Measurements from ENCODE around the gene GGTA1.
"Not testable (repeated sequence)": the region's sequence is repeated elsewhere in the genome, so short reads cannot be mapped to it uniquely, and the experiment has no call there.

GGTA1 gene

GRCh38 chr9:121498487-121499176 is 1.0 kb downstream of the GGTA1 start:
- DNase-seq = no peak

GRCh38 chr9:121498150-121498486 is 1.5 kb downstream of the GGTA1 start:
- DNase-seq = peak; percentile 2

- no peak for DNase-seq
Observed at GRCh38 chr9:121495976-121496375, 3.7 kb downstream of the GGTA1 start.

- no peak for DNase-seq
Observed at GRCh38 chr9:121494192-121494591, 5.5 kb downstream of the GGTA1 start.

- no peak for DNase-seq
Observed at GRCh38 chr9:121491111-121491510, 8.5 kb downstream of the GGTA1 start.

GRCh38 chr9:121489344-121489743 is 10.3 kb downstream of the GGTA1 start:
- DNase-seq = no peak

- DNase-seq = no peak
Observed at GRCh38 chr9:121486043-121486442, 13.6 kb downstream of the GGTA1 start.

GRCh38 chr9:121485623-121486022 is 14.0 kb downstream of the GGTA1 start:
- DNase-seq = no peak

GRCh38 chr9:121484651-121485446 is 14.8 kb downstream of the GGTA1 start:
- DNase-seq = no peak

- no peak for DNase-seq
Observed at GRCh38 chr9:121483473-121484031, 16.1 kb downstream of the GGTA1 start.

- no peak for DNase-seq
Observed at GRCh38 chr9:121483049-121483448, 16.6 kb downstream of the GGTA1 start.

- DNase-seq = no peak
Observed at GRCh38 chr9:121478816-121479676, 20.6 kb downstream of the GGTA1 start.

- no peak for DNase-seq
Observed at GRCh38 chr9:121476156-121476555, 23.5 kb downstream of the GGTA1 start.

GRCh38 chr9:121474231-121474947 is 25.3 kb downstream of the GGTA1 start:
- DNase-seq = no peak

GRCh38 chr9:121473229-121473628 is 26.4 kb downstream of the GGTA1 start:
- no peak for DNase-seq

- DNase-seq = no peak
Observed at GRCh38 chr9:121472446-121472845, 27.2 kb downstream of the GGTA1 start.

GRCh38 chr9:121466142-121466541 is 33.5 kb downstream of the GGTA1 start:
- DNase-seq = no peak

- DNase-seq = no peak
Observed at GRCh38 chr9:121464968-121465367, 34.7 kb downstream of the GGTA1 start.

- DNase-seq = no peak
Observed at GRCh38 chr9:121463026-121463807, 36.4 kb downstream of the GGTA1 start.

GRCh38 chr9:121459513-121459912 is 40.1 kb downstream of the GGTA1 start:
- DNase-seq = no peak

- not testable (repeated sequence) for DNase-seq
Observed at GRCh38 chr9:121458449-121458848, 41.2 kb downstream of the GGTA1 start.
